H1 (cell line): ENCODE measurements around the gene BAK1. TPM values are rescaled to one million over a fixed set of nuclear protein-coding genes. Genes with fewer than 3 reads are reported as not detected.

Experiments
- CHD2 ChIP-seq: IDR thresholded peaks from 2 replicates; pipeline ENCODE4 v1.6.1; 2012; ENCODE audit warnings: low read length, improper control_type of control experiment
- CREB1 ChIP-seq: IDR thresholded peaks from 2 replicates; pipeline ENCODE4 v1.6.1; 2012; ENCODE audit warnings: inconsistent platforms
- polyA plus RNA-seq, 7 experiments: library from polyadenylated mRNA; depleted of rRNA in 3 of 7; stranded (reverse) in 5 of 7; unstranded in 2 of 7; fragments of >200 nt in 5 of 7; fragments of 200-250 nt in 2 of 7; gene quantifications; 1 replicate in 5 of 7; 2 replicates in 1 of 7; 4 replicates in 1 of 7; pipeline versions ENCODE4 v1.2.1 to v1.2.3, GENCODE V29; 2011 to 2013; ENCODE audit warnings: missing spikeins in 2 of 7, mixed read lengths in 2 of 7
- total RNA-seq: library from RNA; stranded (reverse); fragmentation: NEBNext Ultra II Directional; extraction: Animal tissue kit (Norgen Biotek cat#: 25700); gene quantifications from 2 replicates; pipeline ENCODE4 v1.2.1, GENCODE V29; 2021
- TF ChIP-seq, protein P1 (sequence below): IDR thresholded peaks from 2 replicates; pipeline ENCODE4 v1.6.1; 2011; ENCODE audit warnings: low read length, improper control_type of control experiment

BAK1 gene
- total and polyA plus RNA-seq, 2 of the 8 experiments (the other 6 are each of a cell fraction or from before 2014, with no cell fraction given): 43.3 to 43.4 TPM

- TF ChIP-seq, protein P1, sequence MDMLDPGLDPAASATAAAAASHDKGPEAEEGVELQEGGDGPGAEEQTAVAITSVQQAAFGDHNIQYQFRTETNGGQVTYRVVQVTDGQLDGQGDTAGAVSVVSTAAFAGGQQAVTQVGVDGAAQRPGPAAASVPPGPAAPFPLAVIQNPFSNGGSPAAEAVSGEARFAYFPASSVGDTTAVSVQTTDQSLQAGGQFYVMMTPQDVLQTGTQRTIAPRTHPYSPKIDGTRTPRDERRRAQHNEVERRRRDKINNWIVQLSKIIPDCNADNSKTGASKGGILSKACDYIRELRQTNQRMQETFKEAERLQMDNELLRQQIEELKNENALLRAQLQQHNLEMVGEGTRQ: no peak
- TF ChIP-seq CHD2 (no peak), CREB1 (no peak)
- TF ChIP-seq, all 59 proteins: peak for 2
Measured at GRCh38 chr6:33607126-33607783, 27.2 kb upstream of the BAK1 start (continued).
